Tibial nerve (tissue), 4 donors: ENCODE measurements around the gene TCFL5.

Source experiments
- EP300 ChIP-seq, 2 donors: sonication (generic); formaldehyde crosslinking; IDR thresholded peaks; one replicate each; pipeline ENCODE4 v1.6.1; 2017; ENCODE audit warnings: antibody characterized with exemption in 2 of 2, mild to moderate bottlenecking in 1 of 2
- POLR2A ChIP-seq, 2 donors: fragments of 450-650 bp; IDR thresholded peaks; one replicate each; pipeline ENCODE4 v1.6.1; 2017; ENCODE audit warnings: antibody characterized with exemption in 2 of 2, mild to moderate bottlenecking in 2 of 2, moderate library complexity in 2 of 2
- TF ChIP-seq, protein P1 (sequence below), 5 experiments: fragments of 200-600 bp in 3 of 5; fragments of 450-650 bp in 2 of 5; sonication (generic) in 3 of 5; IDR thresholded peaks; one replicate each; pipeline ENCODE4 v1.5.1; 2016 to 2019; ENCODE audit warnings: antibody characterized with exemption in 5 of 5, mild to moderate bottlenecking in 3 of 5, moderate library complexity in 2 of 5

DNA sequence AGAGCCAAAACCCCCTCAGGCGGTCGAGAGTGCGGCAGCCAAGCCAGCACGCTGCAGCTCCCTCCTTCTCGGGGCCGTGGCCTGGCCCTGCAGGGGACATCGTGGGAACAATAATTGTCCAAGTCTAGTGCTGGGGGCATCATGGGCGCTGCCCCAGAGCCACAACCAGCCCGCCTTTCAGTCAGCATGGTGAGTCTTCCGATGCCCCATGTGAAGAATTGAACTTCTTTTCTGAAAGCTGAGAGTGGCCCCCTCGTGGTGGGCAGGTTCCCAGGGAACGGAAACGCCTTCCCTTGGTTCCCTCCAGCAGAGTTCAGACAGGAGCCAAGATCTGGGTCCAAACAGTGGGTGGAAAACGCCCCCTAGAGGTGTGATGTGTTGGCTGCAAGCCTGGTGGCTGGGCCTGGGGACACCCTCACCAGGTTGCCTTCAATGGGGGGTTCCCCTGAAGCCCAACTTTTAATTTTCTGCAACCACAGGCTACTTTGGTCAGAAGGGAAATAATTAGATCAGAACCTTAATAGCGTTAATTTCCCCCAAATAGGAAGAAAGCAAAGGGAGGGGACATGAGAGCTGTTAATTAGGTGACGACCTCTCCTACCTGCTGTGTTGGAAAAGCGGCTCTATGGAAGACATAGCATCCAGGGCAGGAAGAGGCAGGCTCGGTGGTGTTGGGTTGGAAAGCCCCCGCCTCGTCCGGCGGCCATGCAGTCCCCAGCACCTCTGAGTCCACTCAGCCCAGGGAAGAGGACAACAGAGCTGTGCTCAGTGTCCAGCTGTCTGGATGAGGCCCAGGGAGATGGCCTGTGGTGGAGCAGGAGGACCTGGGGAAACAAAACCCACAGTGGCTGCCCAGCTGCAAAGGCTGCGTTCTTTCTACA, 70.1 kb downstream of the TCFL5 start:
- no peak for TF ChIP-seq POLR2A (IDR thresholded peaks at IDR 0.05)
- TF ChIP-seq, protein P1, sequence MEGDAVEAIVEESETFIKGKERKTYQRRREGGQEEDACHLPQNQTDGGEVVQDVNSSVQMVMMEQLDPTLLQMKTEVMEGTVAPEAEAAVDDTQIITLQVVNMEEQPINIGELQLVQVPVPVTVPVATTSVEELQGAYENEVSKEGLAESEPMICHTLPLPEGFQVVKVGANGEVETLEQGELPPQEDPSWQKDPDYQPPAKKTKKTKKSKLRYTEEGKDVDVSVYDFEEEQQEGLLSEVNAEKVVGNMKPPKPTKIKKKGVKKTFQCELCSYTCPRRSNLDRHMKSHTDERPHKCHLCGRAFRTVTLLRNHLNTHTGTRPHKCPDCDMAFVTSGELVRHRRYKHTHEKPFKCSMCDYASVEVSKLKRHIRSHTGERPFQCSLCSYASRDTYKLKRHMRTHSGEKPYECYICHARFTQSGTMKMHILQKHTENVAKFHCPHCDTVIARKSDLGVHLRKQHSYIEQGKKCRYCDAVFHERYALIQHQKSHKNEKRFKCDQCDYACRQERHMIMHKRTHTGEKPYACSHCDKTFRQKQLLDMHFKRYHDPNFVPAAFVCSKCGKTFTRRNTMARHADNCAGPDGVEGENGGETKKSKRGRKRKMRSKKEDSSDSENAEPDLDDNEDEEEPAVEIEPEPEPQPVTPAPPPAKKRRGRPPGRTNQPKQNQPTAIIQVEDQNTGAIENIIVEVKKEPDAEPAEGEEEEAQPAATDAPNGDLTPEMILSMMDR (IDR thresholded peaks at IDR 0.05): peak; percentile 79 to 93 (median 89)
- TF ChIP-seq EP300 (IDR thresholded peaks at IDR 0.05): no peak
